Measurements from ENCODE around the gene B3GAT1. TPM values are rescaled to one million over a fixed set of nuclear protein-coding genes. Genes with fewer than 3 reads are reported as not detected.

Gene B3GAT1
- total and polyA plus RNA-seq, 2 of the 13 experiments (the other 11 are each of a cell fraction or from before 2014, with no cell fraction given): not detected

GRCh38 chr11:134367781-134368180 lies 44.3 kb downstream of the B3GAT1 start:
- FAIRE-seq (no peak), DNase-seq (ENCODE audit: low spot score) (no peak), ATAC-seq (no peak)
- H3K27me3 ChIP-seq (ENCODE audit: control insufficient read depth in 1 of 2, insufficient read depth in 2 of 2, low read length in 2 of 2): peaks cover 12 to 46% of the 10 kb centered on the region in 2 experiments; a peak in 4 of 5 replicates
- H3K79me2 ChIP-seq (ENCODE audit: insufficient read depth, low read length): no peaks in the 10 kb centered on the region
- no peak overlapping the region for H3K4me2 ChIP-seq (ENCODE audit: low read depth, low read length)
- BruUV-seq (replicated peaks): no TSS peak
- 54% methylated on average over 2 of the region's 18 CpGs for WGBS (ENCODE audit: low lambda C conversion rate)
- H3K4me3 ChIP-seq (replicated peaks in 1 of 3; ENCODE audit: insufficient read depth in 1 of 3, low read depth in 2 of 3, low read length in 3 of 3): no peak overlapping the region
- in situ Hi-C loops (cut with HindIII; ENCODE audit: extremely low pct_ligation_motif_present, low pct_unique_long_range_greater_than_20kb): loop anchor here (10.0 kb wide), 1 partner anchor 207 kb away; no protein-coding TSS in a partner anchor
- intact Hi-C loops (cut with micrococcal nuclease; ENCODE audit: unreplicated experiment): no loop called here
- POLR2A ChIA-PET: no interaction called here
- no peaks in the 10 kb centered on the region for H4K20me1 ChIP-seq (ENCODE audit: insufficient read depth, low read length)
- no peaks in the 10 kb centered on the region for H3K9me3 ChIP-seq (ENCODE audit: low read length)
- no peaks in the 10 kb centered on the region for H3K36me3 ChIP-seq (replicated peaks in 1 of 2; ENCODE audit: control insufficient read depth in 1 of 2, insufficient read depth in 2 of 2, low read length in 2 of 2)
- CTCF ChIA-PET (ENCODE audit: low intra/inter-chr PET ratio, low total read pairs): no interaction called here
- H3K9ac ChIP-seq (ENCODE audit: insufficient read depth, low read depth, low read length): no peak overlapping the region
- no peak for TF ChIP-seq DNMT1 (CRISPR knock-in tag; IDR thresholded peaks at IDR 0.05)
- no peak for TF ChIP-seq EZH2 (conservative IDR thresholded peaks at IDR 0.05; ENCODE audit: low read depth, low read length)
- TF ChIP-seq ZBTB8A (CRISPR knock-in tag; IDR thresholded peaks at IDR 0.05; ENCODE audit: borderline replicate concordance, low read depth): no peak
- no peak for TF ChIP-seq ZKSCAN8 (CRISPR knock-in tag; IDR thresholded peaks at IDR 0.05; ENCODE audit: borderline replicate concordance)
- TF ChIP-seq YEATS4 (CRISPR knock-in tag; IDR thresholded peaks at IDR 0.05; ENCODE audit: borderline replicate concordance): no peak
- TF ChIP-seq ZNF570 (CRISPR knock-in tag; IDR thresholded peaks at IDR 0.05; ENCODE audit: borderline replicate concordance): no peak
- TF ChIP-seq IRX3 (CRISPR knock-in tag; IDR thresholded peaks at IDR 0.05; ENCODE audit: borderline replicate concordance, low read depth): no peak
- TF ChIP-seq FOXP4 (CRISPR knock-in tag; IDR thresholded peaks at IDR 0.05): no peak
- no peak for TF ChIP-seq ZBTB40 (IDR thresholded peaks at IDR 0.05)
- no peak for TF ChIP-seq ZBTB40 (CRISPR knock-in tag; IDR thresholded peaks at IDR 0.05)
- no peak overlapping the region for H3K27ac ChIP-seq (ENCODE audit: extremely low read length, insufficient read depth, low read length)
- H3K4me1 ChIP-seq (ENCODE audit: insufficient read depth, low read length): no peaks in the 10 kb centered on the region
- no peak overlapping the region for H2AFZ ChIP-seq (ENCODE audit: low read length)
